ENCODE data around the gene FAM118A.

DNA sequence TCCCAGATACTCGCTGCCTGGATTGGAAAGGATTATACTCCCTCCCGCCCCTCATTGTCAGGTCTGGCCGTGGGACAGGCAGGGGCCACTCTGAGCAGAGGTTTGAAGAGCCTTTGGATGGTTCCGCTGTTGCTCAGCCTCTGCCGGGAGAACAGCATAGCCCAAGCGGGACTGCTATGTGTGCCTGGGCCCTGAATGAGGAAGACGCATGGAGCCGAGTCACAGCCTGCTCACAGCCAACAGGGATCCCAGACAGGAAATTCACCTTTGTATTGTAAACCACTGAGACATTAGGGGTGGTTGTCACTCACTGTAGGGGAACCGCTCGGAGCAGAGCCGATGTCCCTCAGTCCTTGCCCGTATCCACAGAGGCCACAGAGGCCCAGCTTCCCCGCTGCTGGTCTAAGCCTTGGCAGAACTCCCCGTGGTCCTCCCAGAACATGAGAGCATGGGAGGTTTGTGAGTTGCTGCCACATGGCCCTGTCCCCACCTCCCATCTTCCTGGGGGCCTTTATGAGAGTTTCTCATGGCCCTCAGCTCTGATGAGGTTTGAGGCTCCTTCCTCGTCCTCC lies 10.7 kb upstream of the FAM118A start:
- TF ChIP-seq, protein P1, sequence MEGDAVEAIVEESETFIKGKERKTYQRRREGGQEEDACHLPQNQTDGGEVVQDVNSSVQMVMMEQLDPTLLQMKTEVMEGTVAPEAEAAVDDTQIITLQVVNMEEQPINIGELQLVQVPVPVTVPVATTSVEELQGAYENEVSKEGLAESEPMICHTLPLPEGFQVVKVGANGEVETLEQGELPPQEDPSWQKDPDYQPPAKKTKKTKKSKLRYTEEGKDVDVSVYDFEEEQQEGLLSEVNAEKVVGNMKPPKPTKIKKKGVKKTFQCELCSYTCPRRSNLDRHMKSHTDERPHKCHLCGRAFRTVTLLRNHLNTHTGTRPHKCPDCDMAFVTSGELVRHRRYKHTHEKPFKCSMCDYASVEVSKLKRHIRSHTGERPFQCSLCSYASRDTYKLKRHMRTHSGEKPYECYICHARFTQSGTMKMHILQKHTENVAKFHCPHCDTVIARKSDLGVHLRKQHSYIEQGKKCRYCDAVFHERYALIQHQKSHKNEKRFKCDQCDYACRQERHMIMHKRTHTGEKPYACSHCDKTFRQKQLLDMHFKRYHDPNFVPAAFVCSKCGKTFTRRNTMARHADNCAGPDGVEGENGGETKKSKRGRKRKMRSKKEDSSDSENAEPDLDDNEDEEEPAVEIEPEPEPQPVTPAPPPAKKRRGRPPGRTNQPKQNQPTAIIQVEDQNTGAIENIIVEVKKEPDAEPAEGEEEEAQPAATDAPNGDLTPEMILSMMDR (IDR thresholded peaks at IDR 0.05), result no peak
- no peak for TF ChIP-seq POLR2A (IDR thresholded peaks at IDR 0.05)
